GM19467 (cell line): ENCODE results near the gene HYOU1.
"Not testable (repeated sequence)": the region's sequence is repeated elsewhere in the genome, so short reads cannot be mapped to it uniquely, and the experiment has no call there.

Source experiments
- ATAC-seq: cut with Tn5 transposase; IDR thresholded peaks from one replicate; pipeline ENCODE4 v1.9.1; 2021; ENCODE audit warnings: mild to moderate bottlenecking, moderate library complexity; ENCODE audit not compliant: unreplicated experiment

Gene HYOU1

GRCh38 chr11:119057000-119057769 is at the start of gene HYOU1:
HYOU1 (minus strand) TSS chr11:119057205; CDS start chr11:119056160, 1,045 bp downstream.
- ATAC-seq = peak; percentile 92

- no peak for ATAC-seq
These were observed 46.8 kb upstream of the HYOU1 start for GRCh38 chr11:119103793-119104192.

GRCh38 chr11:119103161-119103664 is 46.2 kb upstream of the HYOU1 start:
- not testable (repeated sequence) for ATAC-seq

- peak; percentile 65 for ATAC-seq
These were observed 44.9 kb upstream of the HYOU1 start, which contains the start of gene DPAGT1 for GRCh38 chr11:119101759-119102423. DPAGT1 (minus strand) TSS chr11:119101853; CDS start chr11:119101655, 198 bp downstream.

GRCh38 chr11:119100994-119101758 is 44.2 kb upstream of the HYOU1 start:
- peak; percentile 15 for ATAC-seq

- no peak for ATAC-seq
These were observed 43.4 kb upstream of the HYOU1 start for GRCh38 chr11:119100246-119100970.

GRCh38 chr11:119099711-119100110 is 42.7 kb upstream of the HYOU1 start:
- ATAC-seq = no peak

GRCh38 chr11:119095066-119095880 is 38.3 kb upstream of the HYOU1 start:
- ATAC-seq = peak; percentile 70

- peak; percentile 38 for ATAC-seq
These were observed 37.7 kb upstream of the HYOU1 start for GRCh38 chr11:119094816-119095065.

- ATAC-seq = peak; percentile 5
These were observed 37.2 kb upstream of the HYOU1 start for GRCh38 chr11:119093942-119094815.

GRCh38 chr11:119092880-119093842 is 36.2 kb upstream of the HYOU1 start:
- ATAC-seq = no peak

- no peak for ATAC-seq
These were observed 35.2 kb upstream of the HYOU1 start for GRCh38 chr11:119091966-119092879.

GRCh38 chr11:119091178-119091577 is 34.2 kb upstream of the HYOU1 start:
- ATAC-seq = no peak

GRCh38 chr11:119089319-119089718 is 32.3 kb upstream of the HYOU1 start:
- no peak for ATAC-seq

GRCh38 chr11:119088406-119088805 is 31.4 kb upstream of the HYOU1 start:
- no peak for ATAC-seq

GRCh38 chr11:119087747-119088241 is 30.8 kb upstream of the HYOU1 start:
- ATAC-seq = no peak

GRCh38 chr11:119087123-119087522 is 30.1 kb upstream of the HYOU1 start:
- ATAC-seq = no peak
